Spleen (tissue), 11 donors: ENCODE results near the gene GOLT1A. TPM values are rescaled to one million over a fixed set of nuclear protein-coding genes. Genes with fewer than 3 reads are reported as not detected.

Experiments
- DNase-seq: peaks from one replicate; pipeline ENCODE4 v3.0.0-alpha.2; 2020
- H3K27ac ChIP-seq, 8 donors: fragments of 200-600 bp; sonication (generic) in 7 of 8; 1 replicate in 4 of 8; 2 replicates in 4 of 8; pipeline versions ENCODE4 v1.5.0 to v1.8.0; 2016 to 2021; ENCODE audit warnings: inconsistent platforms in 4 of 8, mild to moderate bottlenecking in 4 of 8, moderate library complexity in 1 of 8
- H3K27me3 ChIP-seq, 7 donors: fragments of 200-600 bp; sonication (generic) in 6 of 7; replicated peaks in 1 of 7; 1 replicate in 4 of 7; 2 replicates in 3 of 7; pipeline versions ENCODE4 v1.5.0 to v1.8.0; 2016 to 2021; ENCODE audit warnings: inconsistent platforms in 3 of 7, mild to moderate bottlenecking in 1 of 7
- H3K36me3 ChIP-seq, 6 donors: fragments of 200-600 bp; sonication (generic) in 5 of 6; 1 replicate in 4 of 6; 2 replicates in 2 of 6; pipeline versions ENCODE4 v1.5.0 to v1.8.0; 2016 to 2021; ENCODE audit warnings: inconsistent platforms in 2 of 6
- H3K4me1 ChIP-seq, 6 donors: fragments of 200-600 bp; sonication (generic) in 5 of 6; 1 replicate in 3 of 6; 2 replicates in 3 of 6; pipeline versions ENCODE4 v1.5.0 to v1.8.0; 2016 to 2021; ENCODE audit warnings: inconsistent platforms in 3 of 6
- H3K4me3 ChIP-seq, 8 donors: fragments of 200-600 bp; sonication (generic) in 7 of 8; 1 replicate in 4 of 8; 2 replicates in 4 of 8; pipeline versions ENCODE4 v1.5.0 to v1.8.0; 2016 to 2021; ENCODE audit warnings: inconsistent platforms in 4 of 8, mild to moderate bottlenecking in 4 of 8, moderate library complexity in 2 of 8
- H3K9me3 ChIP-seq, 8 donors: fragments of 200-600 bp; sonication (generic) in 7 of 8; 1 replicate in 4 of 8; 2 replicates in 4 of 8; pipeline versions ENCODE4 v1.5.0 to v1.8.0; 2016 to 2021; ENCODE audit warnings: inconsistent platforms in 4 of 8
- CTCF ChIP-seq, 11 experiments: fragments of 200-600 bp in 7 of 11; fragments of 450-650 bp in 4 of 11; sonication (generic) in 4 of 11; IDR thresholded peaks in 8 of 11; conservative IDR thresholded peaks in 3 of 11; 1 replicate in 7 of 11; 2 replicates in 4 of 11; pipeline versions ENCODE4 v1.4.0 to v1.8.0; 2016 to 2021; ENCODE audit warnings: antibody characterized with exemption in 11 of 11, inconsistent platforms in 4 of 11, mild to moderate bottlenecking in 1 of 11
- POLR2A ChIP-seq, 3 donors: fragments of 450-650 bp; IDR thresholded peaks; one replicate each; pipeline ENCODE4 v1.5.1; 2017; ENCODE audit warnings: antibody characterized with exemption in 3 of 3, mild to moderate bottlenecking in 1 of 3
- POLR2AphosphoS5 ChIP-seq, 3 donors: sonication (generic); formaldehyde crosslinking; IDR thresholded peaks; one replicate each; pipeline ENCODE4 v1.5.1; 2017; ENCODE audit warnings: antibody characterized with exemption in 3 of 3
- WGBS, 5 donors: extraction: QIAGEN DNeasy Blood & Tissue Kit in 3 of 5; methylation state at CpG; one replicate each; pipeline versions ENCODE4 v1.1.5 to v1.1.7; 2013 to 2018; 5-methylcytosine and 5-hydroxymethylcytosine counted together
- intact Hi-C: fragments of 100-400 bp; cut with DNase I; formaldehyde crosslinking; loops from one replicate; pipeline ENCODE4 v1.15.0; 2023; ENCODE audit warnings: low total_unique reads
- polyA plus RNA-seq, 3 donors: library from polyadenylated mRNA; stranded (reverse); fragments of 200-250 nt; gene quantifications; one replicate each; pipeline ENCODE4 v1.2.1, GENCODE V29; 2013
- total RNA-seq, 7 donors: library from RNA; depleted of rRNA in 3 of 7; stranded (reverse); fragments of >200 nt in 3 of 7; fragmentation: NEBNext Ultra II Directional in 4 of 7; extraction: Animal tissue kit (Norgen Biotek cat#: 25700) in 4 of 7; gene quantifications; one replicate each; pipeline versions ENCODE4 v1.1.0 to v1.2.1, GENCODE V29; 2016 to 2021
- donor health status: healthy with polysubstance abuse.
- donor health status: DM: no; HTN: no; CAD: no; lungs with moderate emphysema.
- donor health status: DM: no; HTN: no; CAD: no.
- donor health status: Bipolar disorder and iron deficiency.
- donor health status: healthy.
- donor health status: DM: no; HTN: no; CAD: no.
- donor health status: DM: yes; HTN: yes; CAD: no.

GOLT1A gene
- total and polyA plus RNA-seq, 10 donors = 0.13 to 0.24 TPM; not detected in 8

- peaks cover 0 to 7% (median 0%) of the 10 kb centered on the region in 6 donors for H3K36me3 ChIP-seq
- peaks cover 0 to 48% (median 13%) of the 10 kb centered on the region in 7 donors for H3K27me3 ChIP-seq
- peak overlapping the region in 4 of 8 donors; percentile 58 to 87 (median 66) for H3K4me3 ChIP-seq
- intact Hi-C loops = no loop called here
- H3K4me1 ChIP-seq = peaks cover 4 to 22% (median 16%) of the 10 kb centered on the region in 6 donors
- H3K9me3 ChIP-seq = no peaks in the 10 kb centered on the region
- 81 to 92% (median 89%) methylated on average over 11 to 16 of the region's 16 CpGs for WGBS, 5 donors
- peak overlapping the region in 4 of 8 donors; percentile 57 to 82 (median 77) for H3K27ac ChIP-seq
- DNase-seq = peak; percentile 71
- TF ChIP-seq POLR2A (IDR thresholded peaks at IDR 0.05) (no peak), POLR2AphosphoS5 (IDR thresholded peaks at IDR 0.05) (peak in 2 of 3 donors; percentile 26 to 45)
Observed at GRCh38 chr1:204149635-204150565, 63.9 kb downstream of the GOLT1A start.

GRCh38 chr1:204149107-204149506 lies 64.7 kb downstream of the GOLT1A start:
- no peaks in the 10 kb centered on the region for H3K9me3 ChIP-seq
- H3K36me3 ChIP-seq = peaks cover 0 to 7% (median 0%) of the 10 kb centered on the region in 6 donors
- 59 to 71% (median 70%) methylated on average over 2 of the region's 2 CpGs for WGBS, 5 donors
- H3K27ac ChIP-seq = no peak overlapping the region
- H3K4me3 ChIP-seq = no peak overlapping the region
- H3K27me3 ChIP-seq = peaks cover 0 to 41% (median 13%) of the 10 kb centered on the region in 7 donors
- TF ChIP-seq POLR2AphosphoS5 (IDR thresholded peaks at IDR 0.05) (no peak), CTCF (IDR thresholded peaks at IDR 0.05 in 8 of 11, conservative IDR thresholded peaks at IDR 0.05 in 3 of 11) (no peak), POLR2A (IDR thresholded peaks at IDR 0.05) (no peak)
- peaks cover 4 to 22% (median 16%) of the 10 kb centered on the region in 6 donors for H3K4me1 ChIP-seq
- intact Hi-C loops = no loop called here
- DNase-seq = peak; percentile 38

Other genes starting within 250 kb of the GOLT1A start
- gene SOX13, start 140.9 kb downstream of the GOLT1A start, total RNA-seq = 10 to 100 TPM; 12.8 to 28.7 (median 19.2) TPM
- 1 to 10 TPM; 2.0 to 9.6 (median 2.2) TPM for gene SOX13, start 140.9 kb downstream of the GOLT1A start, polyA plus RNA-seq
- gene ETNK2, start 61.9 kb downstream of the GOLT1A start, total RNA-seq = 10 to 100 TPM in 2 of 7 donors, 1 to 10 TPM in 5; 4.4 to 20.8 (median 8.6) TPM
- gene ETNK2, start 61.9 kb downstream of the GOLT1A start, polyA plus RNA-seq = 1 to 10 TPM; 1.9 to 3.8 (median 2.5) TPM
- gene REN, start 47.7 kb downstream of the GOLT1A start, total RNA-seq = under 1 TPM in 1 of 7 donors, not detected in 6; 0.25 TPM
- gene REN, start 47.7 kb downstream of the GOLT1A start, polyA plus RNA-seq = under 1 TPM in 1 of 3 donors, not detected in 2; 0.12 TPM
- not detected for gene KISS1, start 17.5 kb downstream of the GOLT1A start, total RNA-seq
- not detected for gene KISS1, start 17.5 kb downstream of the GOLT1A start, polyA plus RNA-seq
- 1 to 10 TPM in 6 of 7 donors, under 1 TPM in 1; 0.51 to 6.5 (median 4.0) TPM for gene PLEKHA6, start 145.9 kb upstream of the GOLT1A start, total RNA-seq
- 1 to 10 TPM in 1 of 3 donors, under 1 TPM in 2; 0.47 to 1.8 (median 0.65) TPM for gene PLEKHA6, start 145.9 kb upstream of the GOLT1A start, polyA plus RNA-seq
- gene PPP1R15B, start 197.8 kb upstream of the GOLT1A start, total RNA-seq = 10 to 100 TPM; 46.3 to 73.1 (median 63.8) TPM
- gene PPP1R15B, start 197.8 kb upstream of the GOLT1A start, polyA plus RNA-seq = 10 to 100 TPM; 10.8 to 17.2 (median 12.5) TPM